Sciatic nerve (tissue), 2 donors: ENCODE results near the gene CP. TPM values are rescaled to one million over a fixed set of nuclear protein-coding genes. Genes with fewer than 3 reads are reported as not detected.
A peak's percentile ranks its signal among the peaks of the same experiment; 100 is the strongest.
"Not testable (repeated sequence)": the region's sequence is repeated elsewhere in the genome, so short reads cannot be mapped to it uniquely, and the experiment has no call there.

Experiments
- ATAC-seq: fragments of 200-7000 bp; cut with Tn5 transposase; one replicate; pipeline ENCODE4 v1.9.1; 2020; ENCODE audit warnings: mild to moderate bottlenecking, moderate library complexity
- DNase-seq: peaks from one replicate; pipeline ENCODE4 v3.0.0-alpha.2; 2020; ENCODE audit warnings: low spot score
- intact Hi-C: fragments of 100-400 bp; cut with DNase I; formaldehyde crosslinking; loops from one replicate; pipeline ENCODE4 v1.14.2; 2022
- total RNA-seq: library from RNA; stranded (reverse); fragmentation: NEBNext Ultra II Directional; extraction: Animal tissue kit (Norgen Biotek cat#: 25700); gene quantifications from one replicate; pipeline ENCODE4 v1.2.1, GENCODE V29; 2021
- donor health status: DM: no; HTN: no; CAD: no.
- donor health status: DM: no; HTN: no; CAD: no.

The CP gene
- total RNA-seq, 1 donor from 2014 or later, result 26.1 TPM

DNA sequence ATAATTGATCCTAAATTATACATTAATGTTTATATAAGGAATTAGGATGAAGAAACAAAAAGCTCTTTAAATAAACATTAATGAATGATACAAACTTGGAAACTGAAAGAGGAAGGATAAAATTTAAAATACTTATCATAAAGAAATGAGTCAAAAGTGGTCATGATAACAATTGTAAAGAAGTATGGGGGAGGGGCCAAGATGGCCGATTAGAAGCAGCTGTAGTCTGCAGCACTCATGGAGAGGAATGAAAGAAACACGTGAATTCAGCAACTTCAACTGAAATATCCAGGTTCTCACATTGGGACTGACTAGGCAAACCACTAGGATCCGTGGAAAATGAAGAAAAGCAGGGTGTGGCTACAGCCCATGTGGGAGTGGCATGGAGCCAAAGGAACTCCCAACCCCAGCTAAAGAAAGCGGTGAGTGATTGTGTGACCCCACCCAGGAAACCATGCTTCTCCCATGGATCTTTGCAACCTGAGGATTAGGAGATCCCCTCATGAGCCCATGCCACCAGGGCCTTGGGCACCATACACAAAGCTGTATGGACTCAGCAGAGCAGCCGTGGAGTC, 13.1 kb upstream of the CP start:
- DNase-seq (no peak), ATAC-seq (no peak)
- intact Hi-C loops, result no loop called here

DNA sequence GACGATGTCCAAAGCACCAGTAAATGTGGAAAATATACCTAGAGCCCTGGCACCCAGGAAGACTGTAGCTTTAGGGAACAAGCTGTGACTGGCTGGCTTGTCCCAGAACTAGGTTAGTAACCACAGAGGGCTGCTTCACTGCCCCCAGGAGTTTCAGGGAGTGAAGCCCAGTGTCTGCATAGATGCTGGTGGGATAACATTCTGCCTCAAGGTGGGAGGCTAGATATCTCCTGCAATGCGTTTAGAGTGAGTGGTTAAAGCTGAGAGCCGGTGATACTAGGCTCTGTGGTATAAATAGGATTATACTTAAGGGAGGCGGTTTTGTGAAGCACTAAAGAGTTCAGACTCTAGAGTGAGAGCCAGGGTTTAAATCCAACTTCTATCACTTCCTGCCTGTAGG, 11.7 kb upstream of the CP start:
- no peak for DNase-seq
- intact Hi-C loops, result no loop called here
- ATAC-seq, result no peak

DNA sequence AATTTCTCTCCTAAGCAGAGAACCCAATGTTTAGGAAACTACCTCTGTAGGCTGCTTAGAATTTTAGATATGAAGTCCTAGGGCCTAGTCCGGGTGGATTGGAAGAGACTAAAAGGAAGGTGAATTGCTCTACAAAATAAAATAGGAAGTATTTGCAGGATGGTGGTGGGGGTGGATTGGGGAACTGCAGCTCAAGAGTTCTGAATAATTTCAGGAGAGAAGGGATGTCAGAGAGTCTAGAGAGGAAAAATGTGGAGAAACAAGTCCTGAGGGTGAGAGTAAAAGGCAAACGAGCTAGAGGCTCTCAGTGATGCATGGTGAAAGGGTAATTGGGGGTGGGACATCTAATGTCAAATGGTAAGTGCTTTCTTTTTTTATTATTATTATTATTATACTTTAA, 10.2 kb upstream of the CP start:
- DNase-seq, result no peak
- intact Hi-C loops, result no loop called here
- ATAC-seq, result no peak

DNA sequence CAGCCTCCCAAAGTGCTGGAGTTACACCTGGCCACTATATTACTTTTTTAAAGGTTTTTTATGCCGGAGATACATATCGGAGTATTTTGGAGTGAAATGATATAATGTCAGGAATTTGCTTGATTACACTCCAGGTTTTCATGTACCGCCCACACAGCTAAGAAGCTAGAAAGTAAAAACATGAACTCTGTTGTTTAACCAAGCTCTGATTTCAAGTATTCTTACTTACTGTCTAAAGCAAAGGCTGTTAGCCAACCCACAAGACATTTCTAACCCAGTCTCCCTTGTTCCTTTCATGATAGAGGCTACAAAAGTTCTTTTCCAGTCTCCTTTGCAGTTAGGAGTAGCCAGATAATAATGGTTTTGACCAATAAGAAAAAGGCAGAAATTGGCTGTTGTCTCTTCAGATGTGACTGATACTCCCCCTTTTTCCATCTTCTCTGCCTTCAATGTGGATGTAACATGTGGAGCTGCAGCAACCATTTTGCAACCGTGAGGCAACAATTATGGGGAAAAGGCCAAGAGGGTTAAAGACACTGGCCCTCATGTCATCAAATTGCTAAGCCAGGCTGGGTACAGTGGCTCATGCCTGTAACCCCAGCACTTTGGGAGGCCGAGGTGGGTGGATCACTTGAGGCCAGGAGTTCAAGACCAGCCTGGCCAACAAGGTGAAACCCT, 6.1 kb upstream of the CP start:
- DNase-seq (no peak), ATAC-seq (no peak)
- intact Hi-C loops, result no loop called here

DNA sequence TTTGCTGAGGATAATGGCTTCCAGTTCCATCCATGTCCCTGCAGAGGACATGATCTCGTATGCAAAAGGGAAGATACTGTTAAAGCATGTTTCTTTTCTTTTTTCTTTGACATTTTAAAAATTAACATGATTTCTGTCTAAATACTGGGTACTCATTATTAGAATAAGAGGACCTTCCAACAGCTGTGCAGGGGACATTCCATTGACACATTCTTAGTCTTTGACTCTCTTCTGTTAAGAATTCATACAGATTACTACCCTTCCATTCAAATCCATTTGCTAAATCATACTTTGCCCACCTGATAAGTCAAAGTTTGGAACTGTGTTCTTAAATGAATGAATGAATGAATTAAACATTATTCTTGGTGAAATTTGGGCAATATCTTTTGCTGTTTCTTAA, 5.1 kb upstream of the CP start:
- intact Hi-C loops, result no loop called here
- DNase-seq (no peak), ATAC-seq (no peak)

DNA sequence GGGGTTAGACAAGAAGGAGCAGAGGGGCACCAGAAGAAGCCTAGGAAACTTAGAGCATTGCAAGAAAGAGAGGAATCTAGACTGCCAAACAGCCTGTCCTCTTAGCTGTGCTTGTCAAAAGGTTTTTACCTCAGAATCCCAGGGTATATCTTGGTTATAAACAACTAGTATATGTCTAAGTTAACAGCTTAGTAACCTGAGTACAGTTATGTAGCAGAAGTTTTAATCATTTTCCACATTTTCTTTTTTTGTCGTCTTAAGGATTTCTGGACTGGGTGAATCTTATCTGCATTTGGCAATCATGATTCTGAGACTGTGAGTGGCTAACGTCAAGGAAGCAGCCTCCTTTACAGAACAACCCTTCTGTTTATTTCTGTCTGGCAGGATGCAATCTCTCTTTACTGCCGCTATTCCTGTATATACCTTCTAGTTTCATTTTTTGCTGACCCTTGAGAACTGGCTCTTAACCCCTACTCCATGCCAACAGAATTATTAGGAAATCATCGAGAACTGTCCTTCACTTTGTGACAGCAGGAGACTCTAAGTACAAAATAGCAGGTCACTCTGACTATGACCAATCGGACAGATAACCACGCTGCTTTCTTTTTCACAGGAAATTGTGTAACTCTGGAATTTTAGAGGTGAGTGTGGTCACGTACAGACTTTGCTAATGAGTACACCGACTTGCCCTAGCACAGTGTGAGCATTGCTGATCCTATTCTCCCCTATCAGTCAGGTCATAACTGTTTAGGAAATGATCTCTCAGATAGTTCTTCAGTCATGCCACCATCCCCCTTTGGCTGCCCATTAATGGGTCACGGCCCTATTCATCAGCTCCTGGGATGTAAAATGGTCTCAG, 3.3 kb upstream of the CP start:
- DNase-seq (no peak), ATAC-seq (peak; percentile 91)
- intact Hi-C loops, result no loop called here

DNA sequence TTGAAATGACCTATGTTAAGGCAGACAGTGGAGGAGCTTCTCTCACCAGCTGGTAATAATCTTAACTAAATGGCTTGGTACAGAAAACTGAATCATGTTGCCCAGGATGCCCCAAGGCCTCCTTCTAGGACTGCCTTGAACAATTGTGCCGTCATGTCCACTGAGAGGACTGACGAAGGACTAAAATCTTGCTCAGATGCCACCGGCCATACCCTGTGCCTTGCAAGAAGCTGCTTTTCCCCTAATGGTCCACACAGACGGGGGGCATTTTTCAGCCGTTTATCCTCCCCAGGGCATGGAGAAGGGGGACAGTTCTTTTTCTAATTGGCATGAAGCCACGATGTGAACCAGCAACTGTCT, 1.8 kb upstream of the CP start:
- ATAC-seq (no peak), DNase-seq (no peak)
- intact Hi-C loops, result no loop called here

DNA sequence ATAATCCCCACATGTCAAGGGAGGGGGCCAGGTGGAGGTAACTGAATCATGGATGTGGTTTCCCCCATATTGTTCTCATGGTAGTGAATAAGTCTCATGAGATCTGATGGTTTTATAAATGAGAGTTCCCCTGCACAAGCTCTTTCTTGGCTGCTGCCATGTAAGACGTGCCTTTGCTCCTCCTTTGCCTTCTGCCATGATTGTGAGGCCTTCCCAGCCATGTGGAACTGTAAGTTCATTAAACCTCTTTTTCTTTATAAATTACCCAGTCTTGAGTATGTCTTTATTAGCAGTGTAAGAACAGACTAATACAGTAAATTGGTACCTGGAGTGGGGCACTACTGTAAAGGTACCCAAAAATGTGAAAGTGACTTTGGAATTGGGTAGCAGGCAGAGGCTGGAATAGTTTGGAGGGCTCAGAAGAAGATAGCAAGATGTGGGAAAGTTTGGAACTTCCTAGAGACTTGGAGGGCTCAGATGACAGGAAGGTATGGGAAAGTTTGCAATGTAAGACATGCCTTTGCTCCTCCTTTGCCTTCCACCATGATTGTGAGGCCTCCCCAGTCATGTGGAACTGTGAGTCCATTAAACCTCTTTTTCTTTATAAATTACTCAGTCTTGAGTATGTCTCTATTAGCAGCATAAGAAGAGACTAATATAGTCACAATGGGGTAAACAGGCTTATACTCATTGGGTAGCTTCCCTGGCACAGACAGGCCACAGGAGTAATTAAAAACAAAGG, 2.1 kb downstream of the CP start:
- ATAC-seq, intact Hi-C loops, DNase-seq: not testable (repeated sequence)

DNA sequence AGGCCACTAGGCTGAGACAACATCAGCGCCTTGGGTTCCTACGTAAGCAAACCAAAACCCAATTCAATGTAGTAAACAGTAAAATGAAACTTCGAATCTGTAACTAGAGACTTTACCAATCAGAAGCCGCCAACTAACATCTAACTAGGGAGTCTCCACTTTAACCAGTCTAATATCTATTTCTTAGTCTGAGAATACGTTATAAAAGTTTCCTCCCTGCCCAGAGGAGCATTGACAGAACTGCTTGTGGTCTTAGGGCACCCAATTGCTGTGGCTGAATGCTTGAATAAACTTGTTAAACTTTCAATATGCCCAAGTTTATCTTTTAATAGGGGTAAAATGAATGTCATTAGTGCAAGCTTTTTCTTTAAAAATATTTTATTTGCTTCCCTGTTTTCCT, 4.3 kb downstream of the CP start:
- intact Hi-C loops, result no loop called here
- ATAC-seq (no peak), DNase-seq (no peak)

DNA sequence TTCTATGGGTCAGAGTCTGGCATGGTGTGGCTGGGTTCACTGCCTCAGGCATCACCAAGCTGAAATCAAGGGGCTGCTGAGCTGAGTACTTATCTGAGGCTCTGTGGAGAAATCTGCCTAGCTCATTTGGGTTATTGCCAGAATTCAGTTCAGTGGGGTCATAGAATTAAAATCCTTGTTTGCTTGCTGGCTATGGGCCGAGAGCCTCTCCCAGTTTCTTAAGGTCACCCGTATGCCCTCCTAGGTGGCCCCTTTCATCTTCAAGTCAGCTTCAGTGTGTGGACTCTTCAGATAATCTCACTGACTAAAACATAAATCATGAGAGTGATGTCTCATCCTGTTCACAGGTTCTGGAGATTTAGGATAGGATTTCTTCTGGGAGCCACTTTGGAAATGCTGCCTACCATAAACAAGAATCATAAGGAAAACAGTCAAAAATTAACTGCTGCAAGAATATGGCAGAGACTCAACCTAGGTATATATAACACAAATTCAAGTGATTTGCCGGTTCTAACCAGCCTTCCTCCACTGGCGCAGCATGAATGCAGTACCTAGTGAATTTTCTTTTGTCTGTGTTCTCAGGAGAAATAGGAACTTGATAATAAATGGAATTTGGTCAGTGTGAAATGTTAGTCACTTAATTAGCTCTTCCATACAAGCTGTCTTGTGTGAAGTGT, 5.3 kb downstream of the CP start:
- ATAC-seq, result peak; percentile 66
- intact Hi-C loops, result no loop called here
- DNase-seq, result no peak

DNA sequence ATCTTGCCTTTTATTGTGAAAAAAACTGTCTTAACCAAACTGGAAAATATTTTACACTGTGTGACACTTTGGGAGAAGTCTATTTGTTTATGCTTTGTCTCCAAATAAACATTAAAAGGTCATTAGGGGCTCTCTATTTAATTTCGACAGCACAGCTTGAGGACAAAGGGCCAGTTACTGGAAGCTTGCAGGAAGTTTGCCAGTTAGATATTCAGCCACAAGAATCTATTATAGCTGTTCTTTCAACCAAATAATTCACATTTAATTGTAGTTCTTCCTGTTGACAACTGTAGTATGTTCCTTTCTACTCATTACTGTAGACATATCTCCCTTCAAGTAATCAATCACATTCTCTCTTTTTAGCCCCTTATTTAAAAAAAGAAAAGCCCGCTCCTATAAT, 6.1 kb downstream of the CP start:
- no peak for DNase-seq
- intact Hi-C loops, result no loop called here
- peak; percentile 43 for ATAC-seq

DNA sequence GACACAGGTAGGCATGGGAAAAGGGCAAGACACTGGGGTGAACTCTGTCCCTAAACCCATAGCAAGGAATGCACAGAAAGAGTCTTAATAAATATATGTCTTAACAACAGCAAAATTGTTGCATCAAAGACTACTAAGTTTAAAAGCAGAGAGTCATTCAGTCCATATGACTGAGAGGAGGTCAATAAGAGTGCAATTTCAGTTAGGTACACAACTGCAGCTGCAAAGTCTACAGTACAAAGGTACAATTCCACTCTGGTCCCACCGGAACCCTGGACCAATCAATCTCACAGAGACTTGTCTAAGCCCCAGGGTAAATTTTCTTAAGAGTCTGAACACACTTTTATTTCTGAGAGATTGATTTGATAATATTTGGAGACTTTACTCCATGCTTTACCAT, 6.9 kb downstream of the CP start:
- DNase-seq (no peak), ATAC-seq (no peak)
- intact Hi-C loops, result no loop called here

DNA sequence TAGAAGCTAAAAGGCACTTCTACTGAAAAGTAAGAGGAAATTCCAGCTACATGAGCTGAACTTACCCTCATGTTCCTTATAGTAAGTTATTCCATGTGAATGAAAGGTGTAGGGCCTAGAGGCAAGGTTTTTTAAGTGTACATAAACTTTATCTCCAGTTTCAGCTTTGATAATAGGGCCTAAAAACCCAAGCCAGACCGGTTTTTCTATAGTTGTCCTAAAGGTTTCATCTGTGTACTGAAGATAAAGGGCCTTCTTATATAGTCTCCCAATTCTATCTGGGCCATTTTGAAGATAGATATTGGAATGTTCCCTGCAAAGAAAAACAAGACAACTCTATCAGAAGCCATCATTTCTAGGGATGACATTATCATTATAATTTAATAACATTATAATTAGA, 9.2 kb downstream of the CP start:
- intact Hi-C loops, result no loop called here
- DNase-seq (no peak), ATAC-seq (no peak)

DNA sequence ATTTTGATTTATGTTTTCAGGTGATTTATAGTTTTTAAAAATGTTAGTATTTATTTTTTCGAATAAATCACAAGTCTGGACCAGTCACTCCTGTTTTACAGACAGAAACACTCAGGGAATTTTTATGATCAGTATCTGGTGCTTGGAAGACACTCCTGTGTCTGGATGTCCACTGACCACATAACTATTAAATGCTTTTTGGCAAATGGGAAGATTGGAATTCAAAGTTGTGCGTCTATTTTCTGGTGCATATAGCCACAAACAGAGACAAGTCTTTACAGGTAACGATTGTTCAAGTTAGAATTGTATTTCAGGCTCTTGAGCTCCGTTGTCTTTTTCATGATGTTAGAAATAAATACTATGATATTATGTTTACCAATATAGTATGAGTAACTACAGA, 12.2 kb downstream of the CP start:
- no peak for DNase-seq
- intact Hi-C loops, result no loop called here
- ATAC-seq, result no peak

DNA sequence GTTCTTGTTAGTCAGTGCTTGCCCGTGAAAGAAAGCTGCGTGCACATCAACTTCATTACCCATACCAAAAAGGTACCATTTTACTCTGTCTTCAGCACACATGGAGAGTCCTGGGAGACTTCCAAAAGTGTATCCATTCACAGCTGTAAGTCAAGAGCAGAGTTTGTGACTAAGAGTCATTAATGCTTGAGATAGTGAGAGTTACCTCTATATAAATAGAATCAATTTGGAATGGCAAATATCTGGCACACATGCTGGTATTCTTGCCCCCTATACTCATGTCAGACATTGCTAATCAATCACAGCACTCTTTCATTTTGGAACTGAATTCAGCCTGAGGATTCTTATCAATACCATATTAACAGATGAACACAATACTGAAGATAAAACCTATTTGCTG, 14.2 kb downstream of the CP start:
- ATAC-seq (no peak), DNase-seq (no peak)
- intact Hi-C loops, result no loop called here

DNA sequence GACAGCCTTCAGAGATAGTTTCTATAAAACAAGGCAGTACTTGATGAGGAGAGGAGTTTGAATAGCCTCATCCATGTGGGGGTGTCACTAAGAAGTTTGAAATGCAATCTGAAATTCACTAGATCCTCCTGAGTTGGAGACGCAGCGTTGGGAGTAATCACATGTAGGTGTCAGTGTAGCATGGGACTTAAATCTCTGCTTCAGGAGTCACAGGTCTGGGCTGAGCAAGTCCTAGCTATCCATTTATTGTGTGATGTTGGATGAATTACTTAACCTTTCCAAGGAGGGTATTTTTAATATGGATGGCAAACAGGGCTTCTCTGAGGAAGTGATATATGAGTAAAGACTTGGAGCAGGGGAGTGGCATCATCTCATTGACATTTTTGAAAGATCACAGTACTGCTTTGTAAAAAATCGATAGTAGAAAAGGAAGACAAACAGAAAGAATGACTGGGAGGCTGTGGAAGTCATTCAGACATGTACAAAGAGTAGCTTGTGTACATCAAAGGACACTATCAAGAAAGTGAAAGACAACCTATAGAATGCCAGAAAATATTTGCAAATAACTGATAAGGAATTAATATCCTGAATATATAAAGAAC, 17.1 kb downstream of the CP start:
- no peak for ATAC-seq
- DNase-seq, result no peak
- intact Hi-C loops, result no loop called here

DNA sequence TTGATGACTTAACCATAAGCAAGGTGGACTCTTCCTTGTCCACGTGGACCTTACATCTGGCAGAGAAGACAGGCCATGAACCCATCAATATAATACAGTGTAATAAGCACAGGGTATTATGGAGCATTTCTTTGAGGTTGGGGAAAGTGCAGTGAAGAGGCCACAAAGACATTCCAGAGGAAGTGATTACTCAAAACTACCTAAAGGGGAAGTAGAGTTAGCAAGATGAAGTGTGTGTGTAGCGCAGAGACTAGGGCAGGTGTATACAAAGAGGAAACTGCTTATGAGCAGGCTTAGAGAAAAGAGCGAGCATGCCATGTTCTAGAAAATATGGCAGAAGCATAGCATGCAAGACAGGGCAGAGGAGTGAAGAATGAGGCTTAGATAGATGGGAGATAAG, 17.9 kb downstream of the CP start:
- intact Hi-C loops, result no loop called here
- no peak for DNase-seq
- no peak for ATAC-seq

DNA sequence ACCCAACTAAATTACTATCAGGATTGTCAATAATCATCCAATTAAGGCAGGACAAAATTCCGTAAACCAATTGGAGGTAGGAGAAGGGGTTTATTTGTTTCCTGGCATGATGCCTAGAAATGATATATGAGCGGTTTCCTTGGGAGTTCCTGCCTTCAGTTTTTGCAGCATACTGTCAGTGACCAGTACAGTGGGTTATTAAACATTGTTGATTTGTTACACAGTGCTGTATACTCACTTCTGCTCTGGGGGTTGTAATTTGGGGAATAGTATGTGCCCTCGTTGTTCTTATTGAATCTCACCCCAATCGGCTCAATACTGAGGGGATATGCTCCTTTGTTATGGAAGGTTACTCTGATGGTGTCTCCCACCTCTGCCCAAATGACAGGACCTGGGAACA, 22.2 kb downstream of the CP start:
- no peak for ATAC-seq
- intact Hi-C loops, result no loop called here
- no peak for DNase-seq

DNA sequence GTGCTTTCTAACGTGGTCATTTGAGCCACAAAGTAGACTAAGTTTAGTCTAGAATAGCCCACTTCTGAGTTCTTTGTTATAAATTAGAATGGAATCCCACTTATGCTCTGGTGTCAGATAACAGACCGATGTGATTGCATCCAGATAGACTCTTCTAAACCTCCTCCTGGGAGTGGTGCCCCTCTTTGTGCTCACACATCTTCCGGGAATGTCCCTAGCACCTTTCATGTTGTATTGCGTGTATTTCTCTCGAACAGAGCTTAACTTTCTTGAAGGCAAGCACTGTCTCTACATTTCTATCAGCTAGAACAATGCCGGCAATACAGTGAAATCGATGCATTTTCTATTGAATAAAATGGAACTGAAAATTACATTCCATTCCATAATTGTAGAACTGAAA, 23.0 kb downstream of the CP start:
- ATAC-seq (no peak), DNase-seq (no peak)
- intact Hi-C loops, result no loop called here
